HCT116 (cell line): ENCODE data around the gene SSTR5. TPM values are rescaled to one million over a fixed set of nuclear protein-coding genes. Genes with fewer than 3 reads are reported as not detected.
A peak's percentile ranks its signal among the peaks of the same experiment; 100 is the strongest.
"Not testable (repeated sequence)": the region's sequence is repeated elsewhere in the genome, so short reads cannot be mapped to it uniquely, and the experiment has no call there.

ENCODE experiments used
- ATAC-seq: fragments of 200-7000 bp; cut with Tn5 transposase; 2 replicates; pipeline ENCODE4 v1.9.1; 2020; ENCODE audit warnings: mild to moderate bottlenecking, moderate library complexity
- BruUV-seq: library from RNA; stranded (reverse); fragments of 400-500 nt; replicated peaks from 2 replicates; lab custom pipeline; 2021; lab: Mats Ljungman, UMichigan
- CTCF ChIA-PET: fragments of 300-600 bp; sonication (Branson Sonifier 250); formaldehyde crosslinking; loops from one replicate; lab custom pipeline; 2021; ENCODE audit warnings: antibody characterized with exemption; lab: Charles Lee
- POLR2A ChIA-PET: fragments of 300-600, 350-600 bp; sonication (Branson Sonifier 250); formaldehyde crosslinking; loops from one replicate; lab custom pipeline; 2021; ENCODE audit warnings: antibody characterized with exemption; lab: Charles Lee
- RAD21 ChIA-PET, 2 experiments: fragments of 300-600 bp; sonication (Branson Sonifier 250); formaldehyde crosslinking; loops; one replicate each; lab custom pipeline; 2023; ENCODE audit warnings: low total read pairs in 2 of 2; ENCODE audit not compliant: uncharacterized antibody in 2 of 2, unreplicated experiment in 2 of 2, low non-redundant PET in 1 of 2; lab: Charles Lee
- DNase-seq: peaks from one replicate; pipeline ENCODE4 v3.0.0-alpha.2; 2010; ENCODE audit warnings: low read depth, low spot score
- H2AFZ ChIP-seq: fragments of 200-600 bp; shearing (Covaris generic), sonication (generic); 2 replicates; pipeline ENCODE4 v1.6.1; 2017; ENCODE audit warnings: low read depth, mixed run types, mixed read lengths, antibody characterized with exemption, low read length; ENCODE audit not compliant: poor library complexity, severe bottlenecking
- H3K27ac ChIP-seq: 2 replicates; pipeline ENCODE4 v1.5.1; 2012; ENCODE audit warnings: low read depth, low read length
- H3K27me3 ChIP-seq: fragments of 200-600 bp; sonication (generic); 2 replicates; pipeline ENCODE4 v1.6.1; 2016; ENCODE audit warnings: mixed run types, low read length, mixed read lengths; ENCODE audit not compliant: insufficient read depth
- H3K36me3 ChIP-seq, 2 experiments: fragments of 200-500 bp in 1 of 2; fragments of 200-600 bp in 1 of 2; sonication (Bioruptor generic) in 1 of 2; sonication (generic) in 1 of 2; 2 replicates each; pipeline versions ENCODE4 v1.5.1 to v1.6.1; 2014 to 2016; ENCODE audit warnings: low read length in 2 of 2, inconsistent platforms in 1 of 2, mixed read lengths in 1 of 2, mixed run types in 1 of 2; ENCODE audit not compliant: insufficient read depth in 2 of 2, control insufficient read depth in 1 of 2
- H3K4me1 ChIP-seq, 2 experiments: fragments of 200-600 bp in 1 of 2; sonication (generic) in 1 of 2; 2 replicates each; pipeline versions ENCODE4 v1.5.1 to v1.6.1; 2012 to 2017; ENCODE audit warnings: low read length in 2 of 2, inconsistent platforms in 1 of 2, mild to moderate bottlenecking in 1 of 2, mixed read lengths in 1 of 2, mixed run types in 1 of 2, moderate library complexity in 1 of 2; ENCODE audit not compliant: insufficient read depth in 2 of 2, control insufficient read depth in 1 of 2
- H3K4me2 ChIP-seq: fragments of 200-600 bp; sonication (generic); 2 replicates; pipeline ENCODE4 v1.6.1; 2017; ENCODE audit warnings: mixed run types, low read length, mixed read lengths
- H3K4me3 ChIP-seq, 2 experiments: fragments of 200-600 bp in 1 of 2; sonication (generic) in 1 of 2; replicated peaks in 1 of 2; 2 replicates each; pipeline ENCODE4 v1.5.1; 2011 to 2016; ENCODE audit warnings: low read length in 2 of 2, control low read depth in 1 of 2, low read depth in 1 of 2, mild to moderate bottlenecking in 1 of 2, mixed read lengths in 1 of 2, mixed run types in 1 of 2
- H3K79me2 ChIP-seq: fragments of 200-600 bp; sonication (generic); 2 replicates; pipeline ENCODE4 v1.6.1; 2017; ENCODE audit warnings: mild to moderate bottlenecking, mixed run types, low read length, moderate library complexity, mixed read lengths; ENCODE audit not compliant: insufficient read depth
- H3K9ac ChIP-seq: fragments of 200-600 bp; sonication (generic); 2 replicates; pipeline ENCODE4 v1.6.1; 2016; ENCODE audit warnings: low read length, mixed read lengths
- H3K9me2 ChIP-seq: fragments of 200-600 bp; sonication (generic), shearing (Covaris generic); 2 replicates; pipeline ENCODE4 v1.6.1; 2017; ENCODE audit warnings: mixed run types, mild to moderate bottlenecking, moderate library complexity; ENCODE audit not compliant: insufficient read depth
- H3K9me3 ChIP-seq, 2 experiments: fragments of 200-500 bp in 1 of 2; fragments of 200-600 bp in 1 of 2; sonication (Bioruptor generic) in 1 of 2; sonication (generic) in 1 of 2; 2 replicates each; pipeline ENCODE4 v1.6.1; 2014 to 2017; ENCODE audit warnings: low read length in 2 of 2, mixed read lengths in 2 of 2, inconsistent platforms in 1 of 2, low read depth in 1 of 2, mild to moderate bottlenecking in 1 of 2, mixed run types in 1 of 2, moderate library complexity in 1 of 2; ENCODE audit not compliant: control insufficient read depth in 1 of 2, insufficient read depth in 1 of 2
- H4K20me1 ChIP-seq: fragments of 200-600 bp; sonication (generic), shearing (Covaris generic); 2 replicates; pipeline ENCODE4 v1.6.1; 2017; ENCODE audit warnings: mixed run types, mild to moderate bottlenecking, moderate library complexity; ENCODE audit not compliant: insufficient read depth
- ELF1 ChIP-seq: IDR thresholded peaks from 2 replicates; pipeline ENCODE4 v1.6.1; 2012; ENCODE audit warnings: low read depth, borderline replicate concordance
- POLR2A ChIP-seq: IDR thresholded peaks from 2 replicates; pipeline ENCODE4 v1.7.0; 2011; ENCODE audit warnings: borderline replicate concordance; ENCODE audit not compliant: insufficient read depth, insufficient read length; ENCODE audit errors: extremely low read depth
- RAD21 ChIP-seq: IDR thresholded peaks from 2 replicates; pipeline ENCODE4 v1.6.1; 2012; ENCODE audit warnings: low read depth, mild to moderate bottlenecking
- SP1 ChIP-seq: IDR thresholded peaks from 2 replicates; pipeline ENCODE4 v1.6.1; 2012; ENCODE audit warnings: low read depth
- TCF7L2 ChIP-seq: IDR thresholded peaks from 2 replicates; pipeline ENCODE4 v1.7.0; 2011; ENCODE audit warnings: borderline replicate concordance, inconsistent platforms; ENCODE audit not compliant: insufficient read depth, insufficient read length; ENCODE audit errors: extremely low read depth
- ZBTB33 ChIP-seq: IDR thresholded peaks from 2 replicates; pipeline ENCODE4 v1.6.1; 2011; ENCODE audit warnings: mild to moderate bottlenecking, low read length, moderate library complexity; ENCODE audit not compliant: insufficient replicate concordance; ENCODE audit errors: extremely low read depth
- ZNF274 ChIP-seq: fragments of 200-500 bp; sonication (Bioruptor generic); IDR thresholded peaks from 2 replicates; pipeline ENCODE4 v1.6.1; 2014; ENCODE audit warnings: mild to moderate bottlenecking, low read depth, low read length, inconsistent platforms
- intact Hi-C: fragments of 100-400 bp; cut with micrococcal nuclease; formaldehyde crosslinking; loops from 2 replicates; pipeline ENCODE4 v1.10.0; 2022
- total RNA-seq: library from RNA; stranded (reverse); gene quantifications from one replicate; pipeline ENCODE4 v1.2.1, GENCODE V29; 2021; ENCODE audit not compliant: unreplicated experiment

The SSTR5 gene
- total RNA-seq, 1 experiment from 2014 or later: 7.2 TPM

GRCh38 chr16:1091992-1092552 is 19.5 kb downstream of the SSTR5 start:
- Histone ChIP-seq H3K4me1 (peaks cover 50 to 79% of the 10 kb centered on the region in 2 experiments), H2AFZ (no peak overlapping the region), H4K20me1 (no peaks in the 10 kb centered on the region), H3K27me3 (no peaks in the 10 kb centered on the region), H3K9ac (peak overlapping the region; percentile 98), H3K4me2 (peak overlapping the region; percentile 100), H3K4me3 (no peak overlapping the region), H3K9me2 (no peaks in the 10 kb centered on the region), H3K79me2 (no peaks in the 10 kb centered on the region), H3K36me3 (no peaks in the 10 kb centered on the region), H3K9me3 (no peaks in the 10 kb centered on the region), H3K27ac (peak overlapping the region; percentile 100)
- no TSS peak for BruUV-seq
- DNase-seq (no peak), ATAC-seq (no peak)
- ChIA-PET RAD21 (interaction anchor here (1.0 to 1.3 kb wide), 3 partner anchors 20 to 35 kb away, joined by 3 to 4 read pairs (median 3); partner anchors contain the start of gene SSTR5 (in 1 of the 2)), CTCF (interaction anchor here (1.0 kb wide), 1 partner anchor 37 kb away, joined by 5 read pairs; no protein-coding TSS in a partner anchor), POLR2A (interaction anchor here (1.6 kb wide), 1 partner anchor 35 kb away, joined by 4 read pairs; no protein-coding TSS in a partner anchor)
- intact Hi-C loops: loop anchor here (2.0 kb wide), 1 partner anchor 35 kb away; no protein-coding TSS in a partner anchor
- no peak for TF ChIP-seq ZBTB33
- TF ChIP-seq TCF7L2: no peak
- TF ChIP-seq ELF1: no peak
- TF ChIP-seq ZNF274: no peak
- no peak for TF ChIP-seq POLR2A
- no peak for TF ChIP-seq RAD21
- TF ChIP-seq SP1: no peak

GRCh38 chr16:1092685-1093283 is 20.2 kb downstream of the SSTR5 start:
- ChIA-PET CTCF (interaction anchor here (1.1 kb wide), 1 partner anchor 35 kb away, joined by 6 read pairs; no protein-coding TSS in a partner anchor), RAD21 (interaction anchor here in 1 of 2 experiments (1.2 kb wide), 1 partner anchor 35 kb away, joined by 3 read pairs; no protein-coding TSS in a partner anchor), POLR2A (interaction anchor here (0.5 to 0.8 kb wide), 2 partner anchors 11 to 45 kb away, joined by 3 to 5 read pairs; no protein-coding TSS in a partner anchor)
- H4K20me1 ChIP-seq, H3K9me2 ChIP-seq, BruUV-seq, intact Hi-C loops, DNase-seq, H3K9me3 ChIP-seq, H3K36me3 ChIP-seq, H3K4me3 ChIP-seq, H3K9ac ChIP-seq, H3K79me2 ChIP-seq, ATAC-seq, H3K27me3 ChIP-seq, H2AFZ ChIP-seq: not testable (repeated sequence)
- Histone ChIP-seq H3K4me2 (peak overlapping the region; percentile 27; the same call in 1 of the 2 replicates), H3K4me1 (peaks cover 43 to 77% of the 10 kb centered on the region in 2 experiments), H3K27ac (peak overlapping the region; percentile 77; the same call in 1 of the 2 replicates)
